Heart right ventricle (tissue), 16 donors: ENCODE data around the gene SGIP1. TPM values are rescaled to one million over a fixed set of nuclear protein-coding genes. Genes with fewer than 3 reads are reported as not detected.
"Not testable (repeated sequence)": the region's sequence is repeated elsewhere in the genome, so short reads cannot be mapped to it uniquely, and the experiment has no call there.

ENCODE experiments used
- ATAC-seq, 8 donors: fragments of 200-7000 bp; cut with Tn5 transposase; one replicate each; pipeline ENCODE4 v1.9.1; 2020; ENCODE audit warnings: mild to moderate bottlenecking in 8 of 8, moderate library complexity in 8 of 8, moderate number of reproducible peaks in 1 of 8
- DNase-seq, 2 donors: peaks; one replicate each; pipeline ENCODE4 v3.0.0-alpha.2; 2020
- H3K27ac ChIP-seq, 10 donors: fragments of 200-600 bp; sonication (generic) in 2 of 10; one replicate each; pipeline versions ENCODE4 v1.5.0 to v1.8.0; 2020 to 2022; ENCODE audit warnings: mild to moderate bottlenecking in 3 of 10
- H3K27me3 ChIP-seq, 7 donors: fragments of 200-600 bp; one replicate each; pipeline ENCODE4 v1.8.0; 2021 to 2022; ENCODE audit warnings: mild to moderate bottlenecking in 2 of 7
- H3K36me3 ChIP-seq, 9 donors: fragments of 200-600 bp; sonication (generic) in 1 of 9; one replicate each; pipeline versions ENCODE4 v1.5.0 to v1.8.0; 2020 to 2022; ENCODE audit warnings: mild to moderate bottlenecking in 2 of 9
- H3K4me1 ChIP-seq, 9 donors: fragments of 200-600 bp; sonication (generic) in 1 of 9; one replicate each; pipeline versions ENCODE4 v1.5.0 to v1.8.0; 2020 to 2022; ENCODE audit warnings: mild to moderate bottlenecking in 4 of 9
- H3K4me3 ChIP-seq, 10 donors: fragments of 200-600 bp; sonication (generic) in 2 of 10; one replicate each; pipeline versions ENCODE4 v1.5.0 to v1.8.0; 2020 to 2022; ENCODE audit warnings: mild to moderate bottlenecking in 7 of 10, moderate library complexity in 2 of 10
- H3K9me3 ChIP-seq, 11 donors: fragments of 200-600 bp in 10 of 11; sonication (generic) in 2 of 11; one replicate each; pipeline versions ENCODE4 v1.5.0 to v1.8.0; 2013 to 2022; ENCODE audit warnings: mild to moderate bottlenecking in 2 of 11, control low read depth in 1 of 11, moderate library complexity in 1 of 11
- CTCF ChIP-seq, 9 donors: fragments of 200-600 bp; sonication (generic) in 2 of 9; IDR thresholded peaks; one replicate each; pipeline versions ENCODE4 v1.5.0 to v1.8.0; 2021 to 2022; ENCODE audit warnings: antibody characterized with exemption in 9 of 9, mild to moderate bottlenecking in 5 of 9, moderate library complexity in 1 of 9
- WGBS, 2 donors: extraction: QIAGEN DNeasy Blood & Tissue Kit; methylation state at CpG; one replicate each; pipeline ENCODE4 v1.1.7; 2013; ENCODE audit warnings: inconsistent platforms in 1 of 2; 5-methylcytosine and 5-hydroxymethylcytosine counted together
- intact Hi-C, 10 donors: fragments of 100-400 bp; cut with DNase I; formaldehyde crosslinking; loops; one replicate each; pipeline versions ENCODE4 v1.11.1 to v1.14.2; 2022
- polyA plus RNA-seq, 2 donors: library from polyadenylated mRNA; stranded (reverse); fragments of 200-250 nt; gene quantifications; one replicate each; pipeline ENCODE4 v1.2.3, GENCODE V29; 2013
- total RNA-seq, 10 donors: library from RNA; stranded (reverse); fragmentation: NEBNext Ultra II Directional in 3 of 10; extraction: Animal tissue kit (Norgen Biotek cat#: 25700) in 3 of 10; gene quantifications; one replicate each; pipeline versions ENCODE4 v1.2.1 to v1.2.4, GENCODE V29; 2021 to 2023
- donor health status: Arrhythmogenic right ventricular cardiomyopathy.
- donor health status: ischemic (EF 13 %, LVEDD 7.1; RV severe dilation, severe dysfunction).
- donor health status: healthy with polysubstance abuse.
- donor health status: DM: no; HTN: yes; CAD: no.
- donor health status: DM: no; HTN: no; CAD: no.
- donor health status: ischemic (EF 25% LVEDD 6.9; RV normal size, moderate dysfunction).
- donor health status: ischemic (EF 25% LVEDD 5.7; RV mildly dilated, moderate dysfunction).
- donor health status: healthy.
- donor health status: DM: yes; HTN: yes; CAD: no.
- donor health status: Ischemic cardiomyopathy.
- donor health status: ischemic (EF 35%, LVEDD 5.7; RV mildly dilated, moderate dysfunction).
- donor health status: nonischemic (EF 11% LVEDD 7.7; RV severe dilation, severe dysfunction).
- donor health status: DM: yes; HTN: yes; CAD: no.
- donor health status: PGD.
- donor health status: ischemic (EF 29% LVEDD 5.4; RV normal size, mild dysfunction).
- donor health status: nonischemic (EF 23%, LVEDD 6.1; RV moderate dilation, normal function).

SGIP1 gene
- total and polyA plus RNA-seq, 12 donors = 1.6 to 19.6 (median 4.9) TPM

- no peak overlapping the region for H3K4me3 ChIP-seq
- H3K27me3 ChIP-seq = no peaks in the 10 kb centered on the region
- intact Hi-C loops = loop anchor here in 1 of 10 donors (10.0 kb wide), 1 partner anchor 115 kb away; no protein-coding TSS in a partner anchor
- 80 to 89% methylated on average over 2 of the region's 2 CpGs for WGBS, 2 donors
- H3K27ac ChIP-seq = no peak overlapping the region
- peaks cover 0 to 21% (median 0%) of the 10 kb centered on the region in 11 donors for H3K9me3 ChIP-seq
- H3K36me3 ChIP-seq = peaks cover 0 to 17% (median 0%) of the 10 kb centered on the region in 9 donors
- no peak for TF ChIP-seq CTCF (IDR thresholded peaks at IDR 0.05)
- no peak for DNase-seq
- ATAC-seq = no peak
- H3K4me1 ChIP-seq = no peaks in the 10 kb centered on the region
These were observed 245.6 kb downstream of the SGIP1 start for GRCh38 chr1:66779475-66780078.

GRCh38 chr1:66785800-66786199 is 251.8 kb downstream of the SGIP1 start:
- H3K9me3 ChIP-seq = peaks cover 0 to 20% (median 0%) of the 10 kb centered on the region in 11 donors
- ATAC-seq, intact Hi-C loops, H3K27me3 ChIP-seq, H3K27ac ChIP-seq, DNase-seq, H3K4me1 ChIP-seq, H3K36me3 ChIP-seq, H3K4me3 ChIP-seq: not testable (repeated sequence)
- no CpG with 5 or more reads among the region's 2 CpGs for WGBS, 2 donors

- 85% methylated on average over 4 of the region's 4 CpGs for WGBS, 2 donors
- no peaks in the 10 kb centered on the region for H3K4me1 ChIP-seq
- no peak for ATAC-seq
These were observed 253.7 kb downstream of the SGIP1 start for GRCh38 chr1:66787641-66788040.

GRCh38 chr1:66788231-66788939 is 254.4 kb downstream of the SGIP1 start:
- no peak for ATAC-seq
- intact Hi-C loops = no loop called here

More at GRCh38 chr1:66787641-66788040, 253.7 kb downstream of the SGIP1 start:
- Histone ChIP-seq H3K27me3 (no peaks in the 10 kb centered on the region), H3K9me3 (peaks cover 0 to 14% (median 0%) of the 10 kb centered on the region in 11 donors), H3K4me3 (no peak overlapping the region), H3K36me3 (no peaks in the 10 kb centered on the region), H3K27ac (no peak overlapping the region)
- DNase-seq = no peak
- intact Hi-C loops = no loop called here
- no peak for TF ChIP-seq CTCF (IDR thresholded peaks at IDR 0.05)

More at GRCh38 chr1:66788231-66788939, 254.4 kb downstream of the SGIP1 start:
- no peak for TF ChIP-seq CTCF (IDR thresholded peaks at IDR 0.05)
- Histone ChIP-seq H3K36me3 (no peaks in the 10 kb centered on the region), H3K4me3 (no peak overlapping the region), H3K27ac (no peak overlapping the region), H3K4me1 (no peaks in the 10 kb centered on the region), H3K27me3 (no peaks in the 10 kb centered on the region), H3K9me3 (peaks cover 0 to 14% (median 0%) of the 10 kb centered on the region in 11 donors)
- 84 to 86% methylated on average over 6 of the region's 6 CpGs for WGBS, 2 donors
- no peak for DNase-seq
